GM18517 (cell line): ENCODE data around the gene ACTR8.
"Not testable (repeated sequence)": the region's sequence is repeated elsewhere in the genome, so short reads cannot be mapped to it uniquely, and the experiment has no call there.

Experiments used
- ATAC-seq: cut with Tn5 transposase; IDR thresholded peaks from one replicate; pipeline ENCODE4 v1.9.1; 2021; ENCODE audit warnings: mild to moderate bottlenecking, moderate library complexity; ENCODE audit not compliant: unreplicated experiment

The ACTR8 gene

GRCh38 chr3:53881691-53882593 is at the start of gene ACTR8:
Gene ACTR8 (minus strand): TSS chr3:53882152. CDS start chr3:53882101, 51 bp downstream.
- peak; percentile 76 for ATAC-seq

GRCh38 chr3:53927208-53927872 is 45.4 kb upstream of the ACTR8 start:
- not testable (repeated sequence) for ATAC-seq

GRCh38 chr3:53921296-53921695 is 39.3 kb upstream of the ACTR8 start:
- ATAC-seq: no peak

- ATAC-seq: no peak
These were observed 37.8 kb upstream of the ACTR8 start for GRCh38 chr3:53919741-53920140.

- ATAC-seq: no peak
These were observed 31.4 kb upstream of the ACTR8 start for GRCh38 chr3:53913401-53913800.

GRCh38 chr3:53902711-53903110 is 20.8 kb upstream of the ACTR8 start:
- no peak for ATAC-seq

- ATAC-seq: no peak
These were observed 20.1 kb upstream of the ACTR8 start for GRCh38 chr3:53902067-53902466.

- ATAC-seq: no peak
These were observed 18.8 kb upstream of the ACTR8 start for GRCh38 chr3:53900666-53901331.

- ATAC-seq: no peak
These were observed 17.8 kb upstream of the ACTR8 start for GRCh38 chr3:53899750-53900149.

- ATAC-seq: no peak
These were observed 10.3 kb upstream of the ACTR8 start for GRCh38 chr3:53892286-53892637.

- ATAC-seq: peak; percentile 95
These were observed 9.7 kb upstream of the ACTR8 start, which contains the start of gene SELENOK for GRCh38 chr3:53891497-53892285. Gene SELENOK (minus strand): TSS chr3:53891859.

- no peak for ATAC-seq
These were observed 8.9 kb upstream of the ACTR8 start for GRCh38 chr3:53890726-53891475.

GRCh38 chr3:53888232-53888631 is 6.3 kb upstream of the ACTR8 start:
- no peak for ATAC-seq

- no peak for ATAC-seq
These were observed 5.5 kb upstream of the ACTR8 start for GRCh38 chr3:53887446-53887845.

GRCh38 chr3:53885239-53885638 is 3.3 kb upstream of the ACTR8 start:
- ATAC-seq: no peak

GRCh38 chr3:53884623-53885022 is 2.7 kb upstream of the ACTR8 start:
- no peak for ATAC-seq

GRCh38 chr3:53883008-53883407 is 1.1 kb upstream of the ACTR8 start:
- no peak for ATAC-seq

GRCh38 chr3:53880396-53881345 is 1.3 kb downstream of the ACTR8 start:
- no peak for ATAC-seq
